Stimulated activated CD8-positive, alpha-beta memory T cell treated with anti-CD3 and anti-CD28 coated beads, Interleukin-4, amount 100 ng/mL, for 24 hours (primary cell): Measurements from ENCODE around the gene ALG3.

Experiments used
- DNase-seq: peaks from one replicate; pipeline ENCODE4 v3.0.0-alpha.2; 2020; ENCODE audit warnings: low read depth

ALG3 gene

DNA sequence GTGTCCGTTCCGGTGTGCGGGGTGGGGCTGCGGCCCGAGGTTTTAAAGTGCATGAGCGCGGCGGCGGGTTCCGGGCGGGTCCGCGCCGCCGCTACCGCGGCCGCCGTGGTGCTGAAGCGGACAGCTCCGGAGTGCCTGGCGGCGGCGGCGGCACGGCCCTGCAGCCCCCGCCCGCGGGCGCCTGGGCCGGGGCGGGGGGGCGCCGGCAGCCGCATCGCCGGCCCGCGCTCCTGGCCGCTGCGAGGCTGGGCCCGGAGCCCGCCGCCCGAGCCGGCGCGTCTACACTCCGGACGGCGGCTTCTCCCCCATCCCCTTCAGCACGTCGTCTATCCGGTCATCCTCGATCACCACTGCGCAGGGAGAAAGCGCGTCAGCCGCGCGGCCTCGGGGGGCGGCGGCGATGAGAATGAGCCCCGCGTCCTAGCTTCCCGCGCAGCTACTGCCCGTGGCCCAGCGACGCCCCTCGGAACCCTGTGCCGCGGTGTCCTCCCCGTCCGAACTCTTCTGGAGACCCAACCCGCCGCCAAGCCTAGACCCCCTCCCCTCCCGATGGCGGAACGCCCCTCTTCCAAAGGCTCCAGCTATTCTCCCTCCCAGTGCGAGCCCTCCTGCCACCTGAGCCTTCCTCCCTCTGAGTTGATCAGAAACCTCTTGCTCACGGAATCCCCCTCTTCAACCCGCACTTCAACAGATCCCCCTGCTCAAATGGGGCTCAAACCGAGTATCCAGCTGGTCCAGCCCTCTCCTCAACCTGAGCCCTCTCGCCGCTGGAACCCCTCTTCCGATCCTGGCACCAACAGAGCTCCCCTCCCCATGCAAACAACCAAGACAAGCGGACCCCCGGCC is 11.3 kb upstream of the ALG3 start:
- no peak for DNase-seq

DNA sequence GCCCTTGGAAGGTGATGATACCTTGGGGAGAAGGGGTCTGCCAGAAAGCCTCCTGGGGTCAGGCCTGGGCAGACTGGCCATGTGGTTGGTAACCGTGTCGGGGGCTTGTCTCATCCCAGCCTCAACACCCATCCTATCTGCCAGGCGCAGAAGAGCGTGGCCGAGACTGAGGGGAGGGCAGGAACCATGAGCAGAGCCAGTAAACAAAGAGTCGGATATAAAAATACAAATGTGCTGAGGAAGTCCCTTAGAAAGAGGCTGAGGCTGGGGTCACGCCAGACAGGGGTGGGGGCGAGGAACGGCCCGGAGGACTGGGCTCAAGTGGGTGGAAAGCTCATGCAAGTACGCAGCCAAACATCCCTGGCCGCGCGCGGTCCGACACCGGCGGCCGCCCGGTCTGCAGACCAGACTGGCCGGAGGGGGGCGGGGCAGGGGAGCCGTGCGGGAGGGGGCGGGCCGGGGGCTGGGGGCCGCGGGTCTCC is 10.7 kb upstream of the ALG3 start:
- no peak for DNase-seq

DNA sequence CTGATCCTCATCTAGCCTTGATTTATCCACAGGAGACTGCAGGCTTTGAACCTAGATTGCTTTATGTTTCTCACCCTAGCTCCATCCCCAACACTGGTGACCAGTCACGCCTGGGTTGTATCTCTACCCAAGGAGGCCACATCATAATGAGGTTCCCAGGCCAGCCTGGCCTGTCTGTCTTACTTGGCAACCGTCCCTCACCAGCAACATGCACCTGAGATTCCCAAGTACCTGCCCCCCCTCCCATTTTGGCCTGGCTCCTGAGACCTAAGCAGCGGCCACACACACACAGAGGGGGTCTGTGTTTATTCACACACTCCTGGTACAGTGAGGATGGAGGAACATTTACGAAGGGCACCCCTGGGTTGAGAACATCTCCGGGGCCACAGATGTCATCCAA is 10.2 kb upstream of the ALG3 start:
- no peak for DNase-seq

DNA sequence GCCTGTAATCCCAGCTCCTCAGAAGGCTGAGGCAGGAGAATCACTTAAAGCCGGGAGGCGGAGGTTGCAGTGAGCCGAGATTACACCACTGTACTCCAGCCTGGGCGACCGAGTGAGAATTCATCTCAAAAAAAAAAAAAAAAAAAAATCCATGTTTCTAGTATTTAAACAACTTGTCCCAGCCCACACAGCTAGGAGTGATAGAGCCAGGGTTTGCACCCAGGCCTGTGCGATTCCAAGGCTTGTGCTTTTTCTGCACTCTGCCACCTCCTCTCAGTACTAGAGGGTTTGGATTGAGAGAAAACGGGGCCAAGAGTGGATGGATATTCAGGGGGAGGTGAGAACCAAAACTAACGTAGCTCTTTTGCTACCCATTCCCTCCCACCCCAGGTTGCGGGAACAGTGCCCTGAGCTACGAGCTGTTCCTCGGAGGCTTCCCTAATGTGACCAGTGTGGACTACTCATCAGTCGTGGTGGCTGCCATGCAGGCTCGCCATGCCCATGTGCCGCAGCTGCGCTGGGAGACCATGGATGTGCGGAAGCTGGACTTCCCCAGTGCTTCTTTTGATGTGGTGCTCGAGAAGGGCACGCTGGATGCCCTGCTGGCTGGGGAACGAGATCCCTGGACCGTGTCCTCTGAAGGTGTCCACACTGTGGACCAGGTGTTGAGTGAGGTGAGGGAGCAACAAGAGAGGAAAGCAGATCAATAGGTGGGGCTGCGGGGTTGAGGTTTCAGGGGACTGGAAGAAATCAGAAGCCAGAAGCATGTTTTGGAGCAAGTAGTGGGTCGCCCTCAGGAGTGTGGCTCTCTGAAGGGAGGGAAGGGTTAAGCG is 8.5 kb upstream of the ALG3 start:
- no peak for DNase-seq

DNA sequence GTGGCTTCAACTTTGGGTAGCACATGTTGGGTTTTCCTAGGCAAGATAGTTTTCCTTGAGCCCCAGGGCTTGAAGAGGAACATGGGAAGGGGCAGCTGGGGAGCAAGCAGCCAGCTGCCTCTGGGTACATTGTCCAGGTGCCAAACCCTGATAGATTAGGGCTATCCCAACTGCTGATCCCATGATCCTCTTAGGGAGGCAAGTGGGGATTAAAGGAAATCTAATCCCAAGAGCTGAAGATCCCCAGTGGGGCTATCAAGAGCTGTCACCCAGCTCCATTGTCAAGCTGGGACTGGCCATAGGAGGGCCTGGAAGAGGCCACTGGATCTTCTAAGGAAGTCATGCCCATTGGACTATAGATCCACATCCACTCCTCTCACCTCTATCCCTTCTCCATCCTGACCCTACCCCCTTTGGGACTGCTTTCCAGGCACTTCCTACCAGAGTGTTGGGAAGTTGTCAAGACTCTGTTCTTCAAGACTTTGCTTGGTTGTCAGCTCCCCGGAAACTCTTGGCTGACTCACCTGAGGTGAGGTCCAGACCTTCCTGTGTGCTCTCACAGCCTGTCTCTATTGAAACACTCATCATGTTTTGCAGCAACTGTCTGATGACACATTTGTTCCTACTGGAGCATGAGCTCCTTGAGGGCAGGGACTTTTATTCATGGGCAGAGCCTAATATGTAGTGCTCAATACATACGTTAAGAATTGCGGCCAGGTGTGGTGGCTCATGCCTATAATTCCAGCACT is 6.7 kb upstream of the ALG3 start:
- no peak for DNase-seq

DNA sequence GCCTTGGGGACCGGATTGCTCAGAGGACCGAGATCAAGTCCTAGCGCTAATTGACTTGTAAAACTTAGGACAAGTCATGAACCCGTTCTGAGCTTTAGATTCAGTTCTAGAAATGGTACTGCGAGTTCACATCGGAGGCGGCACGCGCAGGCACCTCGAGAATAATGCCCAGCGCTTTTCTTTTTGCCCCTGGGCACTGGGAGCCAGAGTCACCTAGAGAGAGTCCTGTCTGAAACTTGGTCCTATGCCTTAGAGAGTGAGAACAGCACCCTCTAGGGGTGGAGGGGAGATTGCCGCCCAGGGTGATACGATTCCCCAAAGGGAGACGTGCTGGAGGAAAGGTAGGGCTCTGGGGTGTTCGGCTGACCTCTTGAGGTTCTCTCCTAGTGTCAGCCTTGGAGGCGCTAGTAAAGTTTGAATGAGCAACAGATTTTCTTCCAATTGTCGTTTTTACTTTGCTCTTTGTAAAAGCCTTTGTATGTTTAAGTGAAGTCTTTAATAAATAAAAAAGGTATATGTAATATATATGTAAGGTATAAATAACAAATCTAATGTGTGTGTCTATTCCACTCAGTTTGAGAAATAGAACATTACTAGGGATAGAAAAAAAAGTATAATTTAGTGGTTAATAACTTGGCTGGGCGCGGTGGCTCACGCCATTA is 1.5 kb upstream of the ALG3 start:
- peak; percentile 85 for DNase-seq

GRCh38 chr3:184249412-184250166 is 827 bp upstream of the ALG3 start, which contains the start of gene EEF1AKMT4:
EEF1AKMT4 (plus strand) TSS chr3:184249672; CDS start chr3:184249695, 23 bp downstream.
- peak; percentile 92 for DNase-seq

DNA sequence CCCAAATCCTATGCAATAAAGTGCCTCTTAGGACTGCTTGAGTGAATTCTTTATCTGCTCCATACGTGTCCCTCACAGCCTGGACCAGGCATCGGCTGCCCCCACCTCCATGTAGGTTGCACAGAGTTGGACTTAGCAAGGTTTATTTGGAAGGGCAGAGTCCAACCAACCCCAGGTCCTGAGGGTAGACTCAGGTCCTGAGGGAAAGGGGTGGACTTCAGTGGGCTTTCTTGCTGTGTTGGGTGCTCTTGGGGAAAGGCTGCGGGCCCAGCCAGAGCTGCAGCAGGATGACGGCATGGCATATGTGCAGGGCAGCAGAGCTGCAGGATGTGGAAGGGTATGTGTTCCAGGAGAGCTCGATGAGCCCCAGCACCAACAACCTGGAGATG is 6.5 kb downstream of the ALG3 start:
- no peak for DNase-seq

DNA sequence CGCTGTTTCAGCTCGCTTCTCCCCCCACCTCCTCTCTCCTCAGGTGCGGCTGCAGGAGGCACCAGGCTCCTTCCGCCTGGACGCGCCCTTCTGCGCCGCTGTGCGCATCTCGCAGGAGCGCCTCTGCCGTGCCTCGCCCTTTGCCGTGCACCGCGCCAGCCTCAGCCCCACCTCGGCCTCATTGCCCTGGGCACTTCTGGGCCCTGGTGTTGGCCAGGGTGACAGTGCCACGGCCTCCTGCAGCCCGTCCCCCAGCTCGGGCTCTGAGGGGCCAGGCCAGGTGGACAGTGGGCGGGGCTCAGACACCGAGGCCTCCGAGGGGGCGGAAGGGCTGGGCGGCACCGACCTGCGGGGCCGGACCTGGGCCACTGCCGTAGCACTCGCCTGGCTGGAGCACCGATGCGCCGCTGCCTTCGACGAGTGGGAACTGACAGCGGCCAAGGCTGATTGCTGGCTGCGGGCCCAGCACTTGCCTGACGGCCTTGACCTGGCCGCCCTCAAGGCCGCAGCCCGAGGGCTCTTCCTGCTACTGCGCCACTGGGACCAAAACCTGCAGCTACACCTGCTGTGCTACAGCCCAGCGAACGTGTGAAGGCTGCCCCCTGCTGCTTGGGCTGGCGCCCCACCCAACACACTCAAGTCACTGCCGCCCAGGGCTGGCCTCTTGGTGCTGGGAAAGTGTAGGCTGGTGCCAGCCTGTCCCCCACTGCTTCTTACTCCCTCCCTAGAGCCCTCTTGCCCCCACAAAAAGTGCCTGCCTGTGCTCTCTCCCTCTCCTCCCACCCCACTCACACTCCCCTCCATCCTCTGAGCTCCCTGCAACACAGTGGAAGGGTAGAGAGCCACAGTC is 7.1 kb downstream of the ALG3 start:
- no peak for DNase-seq

DNA sequence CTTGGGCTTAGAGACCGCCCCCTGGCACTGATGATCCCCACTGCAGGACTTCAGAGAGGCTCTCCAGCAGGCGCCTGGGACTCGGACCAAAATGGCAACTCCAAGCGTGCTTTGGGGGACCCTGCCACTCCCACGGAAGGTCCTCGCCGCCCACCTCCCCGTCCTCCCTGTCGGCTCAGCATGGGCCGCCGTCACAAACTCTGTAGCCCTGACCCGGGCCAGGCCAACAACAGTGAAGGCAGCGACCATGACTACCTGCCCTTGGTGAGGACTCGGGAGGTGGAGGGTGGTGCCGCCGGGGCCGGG is 7.7 kb downstream of the ALG3 start:
- no peak for DNase-seq

DNA sequence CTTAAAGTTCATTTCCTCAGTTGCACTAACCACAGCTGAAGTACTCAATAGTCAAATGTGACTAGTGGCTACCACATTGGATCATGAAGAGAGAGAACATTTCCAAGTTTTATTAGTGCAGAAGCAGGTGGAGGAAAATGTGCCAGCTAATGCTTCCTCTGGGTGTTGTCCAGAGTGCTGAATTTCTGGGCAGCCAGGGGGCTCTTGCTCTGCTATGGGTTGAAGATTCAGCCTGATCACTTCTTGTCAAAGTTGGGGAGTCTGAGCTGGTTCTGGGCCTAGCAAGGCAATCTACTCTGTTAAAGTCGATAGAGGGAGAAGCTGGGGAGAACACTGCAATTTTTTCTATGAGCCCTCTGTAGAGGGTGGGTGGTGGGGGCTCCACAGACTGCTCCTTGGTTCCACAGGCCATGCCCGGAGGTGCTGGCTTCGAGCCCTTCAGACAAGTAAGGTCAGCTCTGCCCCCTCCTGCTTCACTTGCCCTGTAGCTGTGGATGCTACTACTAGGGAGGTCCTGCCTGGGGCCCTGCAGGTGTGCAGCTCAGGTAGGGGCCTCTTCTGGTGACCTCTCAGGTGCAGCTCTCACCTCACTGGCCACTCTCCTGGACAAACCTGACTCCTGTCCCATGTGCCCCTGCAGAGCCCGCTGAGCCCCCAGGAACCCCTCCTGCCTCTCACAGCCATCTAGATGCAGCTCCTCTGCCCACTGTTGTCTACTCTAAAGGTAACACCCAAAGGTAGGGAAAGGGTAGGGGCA is 8.2 kb downstream of the ALG3 start:
- DNase-seq, result no peak

DNA sequence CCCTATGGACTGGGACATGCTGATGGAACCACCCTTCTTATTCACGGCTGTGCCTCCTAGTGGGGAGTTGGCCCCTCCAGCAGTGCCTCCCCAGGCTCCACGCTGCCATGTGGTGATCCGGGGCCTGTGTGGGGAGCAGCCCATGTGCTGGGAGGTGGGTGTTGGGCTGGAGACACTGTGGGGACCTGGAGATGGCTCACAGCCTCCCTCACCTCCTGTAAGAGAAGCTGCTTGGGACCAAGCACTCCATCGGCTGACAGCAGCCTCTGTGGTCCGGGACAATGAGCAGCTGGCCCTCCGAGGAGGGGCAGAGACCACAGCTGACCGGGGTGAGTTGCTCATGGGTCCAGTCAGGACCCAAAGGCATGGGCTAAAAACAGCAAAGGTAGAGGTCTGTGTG is 9.1 kb downstream of the ALG3 start:
- DNase-seq, result no peak

- DNase-seq, result no peak
Observed at GRCh38 chr3:184239221-184239620, 9.5 kb downstream of the ALG3 start.

- DNase-seq, result no peak
Observed at GRCh38 chr3:184238246-184238818, 10.4 kb downstream of the ALG3 start.

DNA sequence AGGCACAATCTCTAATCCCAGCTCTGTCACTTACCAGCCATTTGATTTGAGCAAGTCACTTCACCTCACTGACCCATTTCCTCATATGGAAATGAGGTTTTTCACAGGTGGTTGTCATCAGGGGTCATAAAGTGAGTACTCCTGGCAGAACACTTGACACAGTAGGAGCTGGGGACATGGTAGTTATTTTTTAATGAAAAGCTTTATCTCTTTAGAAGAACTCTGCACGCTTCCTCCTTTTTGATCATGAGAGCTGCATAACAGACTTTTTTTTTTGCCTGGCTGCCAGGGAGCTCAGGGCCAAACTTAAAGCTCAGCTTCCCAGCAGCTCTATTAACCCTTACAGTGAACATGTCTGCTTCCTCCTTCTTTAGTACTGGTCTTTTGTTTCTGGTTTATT is 11.0 kb downstream of the ALG3 start:
- DNase-seq, result no peak

DNA sequence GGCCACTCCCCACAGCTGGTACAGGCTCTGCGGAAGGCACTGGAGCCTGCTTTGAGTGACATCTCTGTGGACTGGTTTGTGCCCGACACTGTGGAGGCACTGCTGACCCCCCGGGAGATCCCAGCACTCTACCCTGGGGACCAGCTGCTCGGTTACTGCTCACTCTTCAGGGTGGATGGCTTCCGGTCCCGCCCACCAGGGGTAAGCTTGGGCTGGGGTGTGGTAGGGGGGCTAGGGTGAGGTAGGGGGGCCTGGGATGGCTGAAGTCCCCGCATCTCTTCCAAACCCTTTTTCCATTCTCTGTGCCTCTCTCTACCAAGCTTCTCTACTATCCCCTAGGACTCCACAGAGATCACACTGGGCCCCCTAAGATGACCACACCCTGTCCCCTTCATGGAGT is 11.6 kb downstream of the ALG3 start:
- DNase-seq, result no peak

DNA sequence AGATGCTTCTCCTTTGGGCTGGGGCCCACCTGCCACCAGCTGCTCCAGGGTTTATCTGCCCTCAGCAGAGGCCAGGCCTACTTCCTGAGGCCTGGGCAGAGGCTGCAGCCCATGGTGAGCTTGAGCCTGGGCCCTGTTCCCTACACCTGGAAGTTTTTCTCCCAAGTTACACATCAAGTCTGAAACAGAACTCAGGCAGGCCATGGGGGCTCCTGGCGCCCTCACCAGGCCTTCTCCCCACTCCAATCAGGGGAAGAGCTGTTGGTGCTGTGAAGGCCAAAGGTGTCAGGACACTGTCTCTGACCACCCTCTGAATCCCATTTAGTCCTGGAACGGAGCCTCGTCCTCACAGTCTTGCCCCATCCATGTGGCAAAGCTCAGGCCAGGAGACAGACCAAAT is 12.1 kb downstream of the ALG3 start:
- no peak for DNase-seq

DNA sequence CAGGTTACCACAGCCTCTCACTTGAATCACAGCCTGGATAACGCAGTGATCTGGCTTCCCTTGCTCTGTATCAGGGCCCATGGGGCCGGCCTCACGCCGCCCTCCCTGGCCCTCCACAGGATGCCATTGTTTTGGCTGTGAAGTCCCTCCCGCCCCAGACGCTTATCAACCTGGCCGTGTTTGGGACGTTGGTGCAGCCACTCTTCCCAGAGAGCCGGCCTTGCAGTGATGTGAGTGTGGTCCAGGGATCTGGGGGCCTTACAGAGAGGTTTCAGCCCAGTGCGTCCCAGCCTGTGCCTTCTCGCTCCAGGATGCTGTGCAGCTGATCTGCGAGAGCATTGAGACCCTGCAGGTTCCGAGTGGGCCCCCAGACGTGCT is 12.7 kb downstream of the ALG3 start:
- DNase-seq, result no peak

- DNase-seq, result no peak
Observed at GRCh38 chr3:184235381-184236032, 13.3 kb downstream of the ALG3 start.
